Measurements from ENCODE around the gene CPLANE1.

DNA sequence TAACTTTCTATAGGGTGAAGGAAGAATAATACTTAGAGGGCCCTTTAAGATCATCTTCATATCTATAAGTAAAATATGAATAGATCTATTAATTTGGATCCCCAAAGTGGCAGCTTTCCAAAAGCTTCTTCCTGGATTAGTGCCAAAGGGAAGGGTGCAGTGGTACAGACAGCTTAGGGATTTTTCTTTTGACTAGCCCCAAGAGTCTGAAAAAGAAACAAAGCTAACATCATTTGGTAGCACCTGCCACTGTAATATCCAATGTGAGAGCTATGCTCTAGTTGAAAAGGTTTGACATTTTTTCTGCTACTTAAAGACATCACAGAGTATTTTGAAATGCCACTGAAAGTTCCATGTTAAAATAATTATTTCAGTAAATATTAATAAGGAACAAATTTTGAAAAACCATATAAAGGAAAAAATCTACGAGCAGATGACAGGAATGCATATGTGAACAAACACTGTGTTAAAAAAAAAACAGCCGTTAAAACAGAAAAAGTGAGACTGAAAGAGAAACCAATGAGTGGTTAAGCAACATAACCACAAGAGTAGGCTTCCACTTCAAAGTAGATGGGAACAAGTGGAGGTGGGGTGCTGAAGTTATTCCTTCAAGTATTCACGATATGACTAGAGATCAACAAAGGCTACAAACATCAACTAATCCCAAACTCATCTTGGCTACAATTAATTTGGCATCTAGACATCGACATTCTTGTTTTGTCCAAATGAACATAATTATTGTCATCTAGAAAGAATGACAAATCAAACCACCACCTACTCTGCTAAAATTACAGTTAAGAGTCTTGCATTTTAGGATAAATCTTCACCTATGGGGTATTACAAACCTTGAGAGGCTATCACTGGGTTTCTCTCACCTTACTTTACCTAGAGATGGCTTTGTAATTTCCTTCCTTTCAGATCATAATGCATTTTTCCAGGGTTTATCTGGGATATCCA, 137.5 kb downstream of the CPLANE1 start:
- TF ChIP-seq POLR2A (IDR thresholded peaks at IDR 0.05) = no peak
- no peak for TF ChIP-seq CTCF (IDR thresholded peaks at IDR 0.05)
- TF ChIP-seq POLR2AphosphoS5 (IDR thresholded peaks at IDR 0.05) = no peak
